ENCODE data around the gene B4GALNT3. TPM values are rescaled to one million over a fixed set of nuclear protein-coding genes. Genes with fewer than 3 reads are reported as not detected.
"Not testable (repeated sequence)": the region's sequence is repeated elsewhere in the genome, so short reads cannot be mapped to it uniquely, and the experiment has no call there.

B4GALNT3 gene
- total RNA-seq (1 to 10 TPM; 3.1 to 3.5 TPM), polyA plus RNA-seq (6.9 TPM)

GRCh38 chr12:459430-460258 is at the start of gene B4GALNT3:
Gene B4GALNT3 (plus strand): TSS chr12:459939. CDS start chr12:460377, 438 bp downstream.
- POLR2A ChIA-PET: no interaction called here
- no peaks in the 10 kb centered on the region for H3K4me1 ChIP-seq (ENCODE audit: insufficient read depth, low read length)
- no peaks in the 10 kb centered on the region for H3K36me3 ChIP-seq (ENCODE audit: insufficient read depth, low read length)
- H3K4me3 Mint-ChIP-seq: peak within 1 kb of the TSS; percentile 83 to 91 (median 88)
- H3K36me3 Mint-ChIP-seq: peaks cover 0 to 2% (median 0%) of the 10 kb centered on the region in 3 donors
- peak within 1 kb of the TSS; percentile 35 to 80 (median 58) for H3K27ac Mint-ChIP-seq
- no peaks in the 10 kb centered on the region for H3K9me3 Mint-ChIP-seq
- peak; percentile 26 to 62 (median 37) for DNase-seq
- H3K4me3 ChIP-seq (ENCODE audit: low read length): peak within 1 kb of the TSS; percentile 67
- peaks cover 0 to 5% of the 10 kb centered on the region in 2 donors for H3K27me3 Mint-ChIP-seq
- H3K4me1 Mint-ChIP-seq: peaks cover 36 to 50% (median 40%) of the 10 kb centered on the region in 3 donors
- no peaks in the 10 kb centered on the region for H3K27me3 ChIP-seq (ENCODE audit: insufficient read depth, low read length, poor library complexity, severe bottlenecking)
- no peaks in the 10 kb centered on the region for H3K9me3 ChIP-seq (ENCODE audit: low read length)
- CTCF ChIA-PET: interaction anchor here (2.6 kb wide), 1 partner anchor 17 kb away, joined by 6 read pairs; no protein-coding TSS in a partner anchor
- peak within 1 kb of the TSS; percentile 12 for H3K27ac ChIP-seq (ENCODE audit: low read depth, low read length)

- Histone ChIP-seq H3K27ac (ENCODE audit: low read depth, low read length) (no peak overlapping the region), H3K36me3 (ENCODE audit: insufficient read depth, low read length) (peaks cover 14% of the 10 kb centered on the region), H3K9me3 (ENCODE audit: low read length) (no peaks in the 10 kb centered on the region), H3K4me1 (ENCODE audit: insufficient read depth, low read length) (no peaks in the 10 kb centered on the region), H3K27me3 (ENCODE audit: insufficient read depth, low read length, poor library complexity, severe bottlenecking) (no peaks in the 10 kb centered on the region), H3K4me3 (ENCODE audit: low read length) (no peak overlapping the region)
- no peaks in the 10 kb centered on the region for H3K27me3 Mint-ChIP-seq
- ChIA-PET CTCF (no interaction called here), POLR2A (no interaction called here)
- H3K36me3 Mint-ChIP-seq: peaks cover 23 to 57% (median 25%) of the 10 kb centered on the region in 3 donors
- H3K27ac Mint-ChIP-seq: no peak overlapping the region
- H3K9me3 Mint-ChIP-seq: no peaks in the 10 kb centered on the region
- no peak overlapping the region for H3K4me3 Mint-ChIP-seq
- no peaks in the 10 kb centered on the region for H3K4me1 Mint-ChIP-seq
- DNase-seq: no peak
These were observed 44.9 kb upstream of the B4GALNT3 start for GRCh38 chr12:414859-415258.

GRCh38 chr12:418432-418831 is 41.3 kb upstream of the B4GALNT3 start:
- Histone ChIP-seq H3K4me1 (ENCODE audit: insufficient read depth, low read length) (no peaks in the 10 kb centered on the region), H3K9me3 (ENCODE audit: low read length) (no peaks in the 10 kb centered on the region), H3K27me3 (ENCODE audit: insufficient read depth, low read length, poor library complexity, severe bottlenecking) (no peaks in the 10 kb centered on the region), H3K36me3 (ENCODE audit: insufficient read depth, low read length) (peaks cover 11% of the 10 kb centered on the region), H3K27ac (ENCODE audit: low read depth, low read length) (no peak overlapping the region), H3K4me3 (ENCODE audit: low read length) (no peak overlapping the region)
- H3K4me1 Mint-ChIP-seq: no peaks in the 10 kb centered on the region
- DNase-seq: no peak
- ChIA-PET POLR2A (no interaction called here), CTCF (interaction anchor here (0.7 kb wide), 1 partner anchor 128 kb away, joined by 3 read pairs; no protein-coding TSS in a partner anchor)
- no peak overlapping the region for H3K4me3 Mint-ChIP-seq
- H3K36me3 Mint-ChIP-seq: peaks cover 13 to 48% (median 20%) of the 10 kb centered on the region in 3 donors
- H3K9me3 Mint-ChIP-seq: no peaks in the 10 kb centered on the region
- no peaks in the 10 kb centered on the region for H3K27me3 Mint-ChIP-seq
- H3K27ac Mint-ChIP-seq: peak overlapping the region in 1 of 8 donors; percentile 63

GRCh38 chr12:422526-422925 is 37.2 kb upstream of the B4GALNT3 start:
- DNase-seq: no peak
- H3K27me3 Mint-ChIP-seq: no peaks in the 10 kb centered on the region
- H3K27ac ChIP-seq (ENCODE audit: low read depth, low read length): no peak overlapping the region
- H3K4me3 Mint-ChIP-seq: no peak overlapping the region
- no peaks in the 10 kb centered on the region for H3K4me1 Mint-ChIP-seq
- CTCF ChIA-PET: no interaction called here
- H3K36me3 ChIP-seq (ENCODE audit: insufficient read depth, low read length): peaks cover 7% of the 10 kb centered on the region
- H3K36me3 Mint-ChIP-seq: peaks cover 7 to 46% (median 9%) of the 10 kb centered on the region in 3 donors
- H3K9me3 Mint-ChIP-seq: no peaks in the 10 kb centered on the region
- POLR2A ChIA-PET: no interaction called here
- H3K9me3 ChIP-seq (ENCODE audit: low read length): no peaks in the 10 kb centered on the region
- H3K4me1 ChIP-seq (ENCODE audit: insufficient read depth, low read length): no peaks in the 10 kb centered on the region
- H3K27ac Mint-ChIP-seq: peak overlapping the region in 3 of 8 donors; percentile 52 to 67 (median 60)
- no peak overlapping the region for H3K4me3 ChIP-seq (ENCODE audit: low read length)
- H3K27me3 ChIP-seq (ENCODE audit: insufficient read depth, low read length, poor library complexity, severe bottlenecking): no peaks in the 10 kb centered on the region

- not testable (repeated sequence) for H3K36me3 ChIP-seq (ENCODE audit: insufficient read depth, low read length); H3K27ac Mint-ChIP-seq
- POLR2A ChIA-PET: interaction anchor here (0.7 kb wide), 1 partner anchor 25 kb away, joined by 3 read pairs; no protein-coding TSS in a partner anchor
These were observed 24.0 kb upstream of the B4GALNT3 start for GRCh38 chr12:435737-436136.

GRCh38 chr12:442235-442884 is 17.4 kb upstream of the B4GALNT3 start:
- no peaks in the 10 kb centered on the region for H3K9me3 ChIP-seq (ENCODE audit: low read length)
- Mint-ChIP-seq H3K9me3 (no peaks in the 10 kb centered on the region), H3K27me3 (peaks cover 0 to 11% of the 10 kb centered on the region in 2 donors), H3K27ac (peak overlapping the region in 1 of 8 donors; percentile 8), H3K4me3 (no peak overlapping the region), H3K36me3 (peaks cover 5 to 29% (median 13%) of the 10 kb centered on the region in 3 donors), H3K4me1 (peaks cover 0 to 6% (median 0%) of the 10 kb centered on the region in 3 donors)
- no peaks in the 10 kb centered on the region for H3K27me3 ChIP-seq (ENCODE audit: insufficient read depth, low read length, poor library complexity, severe bottlenecking)
- POLR2A ChIA-PET: no interaction called here
- peak; percentile 15 to 53 (median 33) for DNase-seq
- H3K27ac ChIP-seq (ENCODE audit: low read depth, low read length): no peak overlapping the region
- no peaks in the 10 kb centered on the region for H3K36me3 ChIP-seq (ENCODE audit: insufficient read depth, low read length)
- CTCF ChIA-PET: interaction anchor here (0.9 to 3.8 kb wide), 14 partner anchors 11 to 472 kb away, joined by 3 to 21 read pairs (median 5); partner anchors contain the start of gene CCDC77
- no peak overlapping the region for H3K4me3 ChIP-seq (ENCODE audit: low read length)
- no peaks in the 10 kb centered on the region for H3K4me1 ChIP-seq (ENCODE audit: insufficient read depth, low read length)

More at GRCh38 chr12:435737-436136, 24.0 kb upstream of the B4GALNT3 start:
- peaks cover 9 to 69% (median 28%) of the 10 kb centered on the region in 3 donors for H3K36me3 Mint-ChIP-seq
- H3K4me3 Mint-ChIP-seq; H3K4me1 Mint-ChIP-seq; H3K27me3 Mint-ChIP-seq; H3K27me3 ChIP-seq (ENCODE audit: insufficient read depth, low read length, poor library complexity, severe bottlenecking); H3K4me3 ChIP-seq (ENCODE audit: low read length); DNase-seq; H3K27ac ChIP-seq (ENCODE audit: low read depth, low read length); H3K9me3 ChIP-seq (ENCODE audit: low read length); H3K9me3 Mint-ChIP-seq; H3K4me1 ChIP-seq (ENCODE audit: insufficient read depth, low read length); CTCF ChIA-PET: not testable (repeated sequence)

- no peaks in the 10 kb centered on the region for H3K4me1 ChIP-seq (ENCODE audit: insufficient read depth, low read length)
- H3K27me3 Mint-ChIP-seq: peaks cover 0 to 11% of the 10 kb centered on the region in 2 donors
- DNase-seq: no peak
- H3K4me3 ChIP-seq (ENCODE audit: low read length): no peak overlapping the region
- no peak overlapping the region for H3K27ac Mint-ChIP-seq
- H3K36me3 ChIP-seq (ENCODE audit: insufficient read depth, low read length): no peaks in the 10 kb centered on the region
- no peaks in the 10 kb centered on the region for H3K36me3 Mint-ChIP-seq
- peaks cover 0 to 3% (median 0%) of the 10 kb centered on the region in 3 donors for H3K4me1 Mint-ChIP-seq
- H3K27me3 ChIP-seq (ENCODE audit: insufficient read depth, low read length, poor library complexity, severe bottlenecking): no peaks in the 10 kb centered on the region
- H3K9me3 ChIP-seq (ENCODE audit: low read length): no peaks in the 10 kb centered on the region
- ChIA-PET CTCF (interaction anchor here (4.5 kb wide), 1 partner anchor 100 kb away, joined by 21 read pairs; no protein-coding TSS in a partner anchor), POLR2A (no interaction called here)
- no peak overlapping the region for H3K4me3 Mint-ChIP-seq
- no peaks in the 10 kb centered on the region for H3K9me3 Mint-ChIP-seq
- no peak overlapping the region for H3K27ac ChIP-seq (ENCODE audit: low read depth, low read length)
These were observed 12.6 kb upstream of the B4GALNT3 start for GRCh38 chr12:447141-447540.

- ChIA-PET CTCF (interaction anchor here (1.5 to 4.5 kb wide), 3 partner anchors 11 to 98 kb away, joined by 4 to 21 read pairs (median 6); no protein-coding TSS in a partner anchor), POLR2A (no interaction called here)
- Histone ChIP-seq H3K4me3 (ENCODE audit: low read length) (no peak overlapping the region), H3K4me1 (ENCODE audit: insufficient read depth, low read length) (no peaks in the 10 kb centered on the region), H3K36me3 (ENCODE audit: insufficient read depth, low read length) (no peaks in the 10 kb centered on the region), H3K27me3 (ENCODE audit: insufficient read depth, low read length, poor library complexity, severe bottlenecking) (no peaks in the 10 kb centered on the region), H3K27ac (ENCODE audit: low read depth, low read length) (no peak overlapping the region), H3K9me3 (ENCODE audit: low read length) (no peaks in the 10 kb centered on the region)
- H3K27me3 Mint-ChIP-seq: peaks cover 0 to 10% of the 10 kb centered on the region in 2 donors
- no peak for DNase-seq
- H3K27ac Mint-ChIP-seq: no peak overlapping the region
- no peaks in the 10 kb centered on the region for H3K9me3 Mint-ChIP-seq
- no peak overlapping the region for H3K4me3 Mint-ChIP-seq
- peaks cover 0 to 4% (median 4%) of the 10 kb centered on the region in 3 donors for H3K4me1 Mint-ChIP-seq
- H3K36me3 Mint-ChIP-seq: no peaks in the 10 kb centered on the region
These were observed 10.5 kb upstream of the B4GALNT3 start for GRCh38 chr12:449203-449602.

Measured in CD8-positive, alpha-beta memory T cell (primary cell).